Ramos (cell line): ENCODE results near the gene TTLL11.

Experiments
- in situ Hi-C: fragments of 300-500 bp; cut with MboI; formaldehyde crosslinking; loops from one replicate; pipeline ENCODE4 v1.14.3; 2022; ENCODE audit warnings: low sequenced_read_pairs; ENCODE audit not compliant: unreplicated experiment

Gene TTLL11

DNA sequence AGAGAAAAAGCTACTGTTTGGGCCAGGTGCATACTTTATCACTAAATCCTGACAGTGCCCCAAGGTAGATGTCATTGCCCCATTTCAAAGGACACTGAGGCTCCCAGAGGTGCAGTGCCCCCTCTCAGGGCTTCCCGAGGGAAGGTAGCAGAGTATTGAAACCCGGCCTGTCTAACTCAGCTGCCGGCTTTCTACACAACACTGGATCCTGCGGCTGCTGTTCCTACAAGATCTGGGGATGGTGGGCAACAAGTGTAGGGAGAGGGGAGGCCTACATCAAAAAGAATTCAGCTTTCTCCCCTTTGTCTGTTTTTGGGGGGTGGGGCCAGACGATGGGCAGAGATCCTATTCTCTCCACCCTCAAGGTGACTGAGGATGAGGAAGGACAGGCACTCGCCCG, 240.9 kb downstream of the TTLL11 start:
- in situ Hi-C loops: no loop called here

DNA sequence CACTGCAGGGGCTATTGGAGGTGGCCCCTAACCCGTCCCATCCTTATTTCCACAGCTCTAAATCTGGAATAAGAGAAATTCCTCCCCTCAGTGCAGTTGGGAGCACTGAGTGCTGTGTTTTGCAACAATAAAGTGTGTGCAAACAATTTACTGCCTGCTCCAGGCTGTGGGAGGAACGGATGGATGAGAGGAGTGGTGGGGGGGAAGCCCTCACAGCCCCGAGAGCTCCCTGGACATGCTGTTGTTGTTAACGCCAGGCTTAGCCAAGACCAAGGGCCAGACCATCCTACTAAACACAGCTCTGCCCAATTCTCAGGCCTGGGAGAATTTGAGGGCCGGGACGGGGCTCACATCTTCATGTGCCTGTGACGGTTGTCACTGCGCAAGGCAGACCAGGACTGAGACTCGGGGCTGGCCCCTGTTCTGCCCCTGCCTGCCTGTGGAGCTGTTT, 241.4 kb downstream of the TTLL11 start:
- in situ Hi-C loops: no loop called here

DNA sequence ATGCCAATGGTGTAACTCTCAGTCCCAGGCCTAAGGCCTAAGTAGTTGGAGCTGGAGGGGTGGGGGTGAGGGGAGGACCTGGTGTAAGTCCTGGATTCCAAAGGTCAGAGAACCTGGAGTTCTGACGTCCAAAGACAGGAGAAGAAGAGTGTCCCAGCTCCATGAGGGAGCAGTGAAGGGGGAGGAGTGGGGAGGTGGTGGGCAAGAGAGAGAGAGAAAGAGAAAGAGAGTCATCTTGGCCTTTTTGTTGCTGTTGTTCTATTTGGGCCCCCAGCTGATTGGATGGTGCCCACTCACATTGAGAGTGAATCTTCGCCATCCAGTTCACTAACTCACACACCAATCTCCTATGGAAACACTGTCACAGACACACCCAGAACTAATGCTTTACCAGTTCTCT, 242.7 kb downstream of the TTLL11 start:
- in situ Hi-C loops: no loop called here

DNA sequence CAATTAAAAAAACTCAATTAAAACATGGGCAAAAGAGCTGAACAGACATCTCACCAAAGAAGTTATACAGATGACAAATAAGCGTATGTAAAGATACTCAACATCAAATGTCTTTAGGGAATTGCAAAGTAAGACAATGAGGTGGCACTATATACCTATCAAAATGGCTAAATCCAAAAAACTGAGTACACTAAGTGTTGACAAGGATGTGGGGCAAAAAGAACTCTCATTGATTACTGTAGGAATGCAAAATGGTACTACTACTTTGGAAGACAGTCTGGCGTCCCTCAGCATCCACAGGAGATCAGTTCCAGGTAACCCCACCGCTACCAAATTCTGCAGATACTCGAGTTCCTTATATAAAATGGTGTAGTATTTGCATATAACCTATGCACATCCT, 243.6 kb downstream of the TTLL11 start:
- in situ Hi-C loops: no loop called here

DNA sequence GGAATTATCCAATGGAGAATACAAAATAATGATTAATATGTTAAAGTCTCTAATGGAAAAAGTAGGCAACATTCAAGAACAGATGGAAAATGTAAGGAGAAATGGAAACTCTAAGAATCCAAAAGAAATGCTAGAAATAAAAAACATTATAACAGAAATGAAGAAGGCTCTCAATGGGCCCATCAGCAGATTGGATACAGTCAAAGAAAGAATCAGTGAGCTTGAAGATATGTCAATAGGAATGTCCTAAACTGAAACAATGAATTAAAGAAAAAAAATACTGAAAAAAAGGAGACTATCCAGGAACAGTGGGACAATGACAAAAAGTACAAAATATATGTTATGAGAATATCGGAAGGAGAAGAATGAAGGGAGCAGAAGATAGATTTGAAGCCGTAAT, 248.5 kb downstream of the TTLL11 start:
- in situ Hi-C loops: no loop called here

DNA sequence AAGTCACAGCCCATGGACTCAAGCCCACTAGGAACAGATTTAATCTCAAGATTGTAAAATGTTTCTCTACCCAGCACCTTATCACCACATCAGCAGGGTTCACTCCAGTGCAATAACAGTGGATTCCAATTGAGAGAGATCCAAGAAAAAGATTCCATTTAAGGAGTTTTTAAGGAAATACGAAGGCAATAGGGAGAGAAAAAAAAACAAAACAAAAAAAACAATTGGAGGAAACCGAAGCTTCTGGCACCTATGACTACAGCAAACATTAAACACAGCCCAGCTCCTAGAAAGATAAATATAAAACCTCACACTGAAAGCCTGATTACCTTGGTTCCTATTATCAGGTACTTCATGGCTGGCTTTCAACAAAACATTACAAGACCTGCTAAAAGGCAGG, 249.0 kb downstream of the TTLL11 start:
- in situ Hi-C loops: no loop called here

DNA sequence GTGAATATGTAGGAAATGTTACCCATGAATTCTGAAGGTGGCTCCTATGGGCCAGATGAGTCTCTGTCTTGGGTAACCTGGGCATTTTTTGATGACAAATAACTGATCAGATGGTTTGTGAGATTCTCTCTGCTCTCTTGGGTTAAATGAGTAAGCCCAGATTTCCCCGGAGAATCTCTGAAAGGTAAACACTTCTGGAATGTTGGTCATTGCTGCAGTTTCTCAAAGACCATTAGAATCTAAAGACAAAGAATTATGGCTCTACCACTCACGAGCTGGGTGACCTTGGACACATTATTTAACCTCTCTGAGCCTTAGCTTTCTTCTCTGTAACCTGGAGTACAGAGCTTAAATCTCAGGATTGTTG, 250.5 kb downstream of the TTLL11 start:
- in situ Hi-C loops: no loop called here

DNA sequence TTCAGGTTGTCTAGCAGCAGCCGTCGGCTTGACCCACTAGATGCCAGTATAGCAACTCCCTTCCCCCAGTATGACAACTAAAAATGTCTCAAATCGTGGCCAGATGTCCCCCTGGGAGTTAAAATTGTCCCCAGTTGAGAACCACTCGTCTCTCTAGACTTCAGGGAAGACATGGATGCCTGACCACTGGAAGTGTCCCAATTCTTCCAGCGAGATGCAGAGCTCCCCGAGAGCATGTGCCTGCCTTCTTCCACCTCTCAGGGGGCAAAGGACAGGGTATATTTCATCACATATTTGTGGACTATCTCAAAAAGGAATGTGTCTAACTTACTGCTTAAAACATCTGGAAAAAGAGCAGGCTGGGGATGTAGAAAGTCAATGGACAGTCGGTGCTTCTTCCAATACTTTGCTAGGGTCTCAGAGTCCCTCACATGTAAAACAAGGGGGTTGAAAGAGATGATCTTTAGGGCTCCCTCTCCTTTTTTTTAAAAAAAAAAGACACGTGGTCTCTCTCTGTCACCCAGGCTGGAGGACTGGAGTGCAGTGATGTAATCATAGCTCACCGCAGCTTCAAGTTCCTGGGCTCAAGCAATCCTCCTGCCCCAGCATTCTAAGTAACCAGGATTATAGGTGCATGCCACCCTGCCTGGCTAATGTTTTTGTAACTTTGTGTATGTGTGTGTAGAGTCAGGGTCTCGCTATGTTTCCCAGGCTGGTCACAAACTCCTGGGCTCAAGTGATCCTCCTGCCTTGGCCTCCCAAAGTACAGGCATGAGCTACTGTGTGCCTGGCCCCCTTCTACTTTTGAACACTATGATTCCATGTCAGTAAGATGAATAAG, 251.1 kb downstream of the TTLL11 start:
- in situ Hi-C loops: no loop called here

DNA sequence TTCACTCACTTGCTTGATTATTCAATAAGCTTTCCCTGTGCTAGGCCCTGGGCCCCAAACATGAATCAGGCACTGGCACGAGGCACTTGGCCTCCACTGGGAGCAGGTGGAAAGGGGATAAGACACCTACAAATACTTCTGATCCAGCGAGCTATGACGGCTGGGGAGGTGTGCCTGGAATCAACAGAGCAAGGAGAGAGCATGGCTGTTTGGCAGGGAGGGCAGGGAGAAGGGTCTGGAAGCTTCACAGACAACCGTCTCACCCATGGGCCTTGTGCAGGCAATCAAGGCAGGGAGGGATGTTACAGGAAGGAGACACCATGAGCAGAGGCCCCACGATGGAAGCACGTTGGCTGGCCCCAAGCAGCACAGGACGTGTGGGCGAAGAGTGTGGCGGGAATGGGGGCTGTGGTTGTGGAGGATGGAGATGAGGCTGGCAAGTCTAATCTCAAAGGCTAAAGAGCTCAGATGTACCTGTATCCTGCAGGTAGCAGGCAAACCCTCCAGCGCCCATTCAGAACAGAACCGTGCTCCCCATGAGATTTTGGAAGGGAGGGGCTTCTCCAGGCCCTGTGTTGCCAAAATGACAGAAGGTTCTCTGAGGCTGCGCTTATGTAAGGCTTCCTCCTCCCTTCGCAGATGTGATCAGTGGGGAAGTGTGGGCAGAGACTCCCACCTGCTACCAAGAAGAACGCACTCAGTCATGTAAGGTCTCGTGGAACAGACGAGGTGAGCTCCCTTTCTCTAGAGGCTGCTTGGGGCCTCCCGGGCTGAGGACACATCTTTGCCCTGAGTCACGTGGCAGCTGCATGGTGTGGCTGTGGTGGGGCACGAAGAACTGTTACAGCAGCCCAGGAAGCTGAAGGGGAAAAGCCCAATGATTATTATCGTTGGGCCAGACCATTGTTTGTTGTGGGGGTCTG, 252.0 kb downstream of the TTLL11 start:
- in situ Hi-C loops: no loop called here

DNA sequence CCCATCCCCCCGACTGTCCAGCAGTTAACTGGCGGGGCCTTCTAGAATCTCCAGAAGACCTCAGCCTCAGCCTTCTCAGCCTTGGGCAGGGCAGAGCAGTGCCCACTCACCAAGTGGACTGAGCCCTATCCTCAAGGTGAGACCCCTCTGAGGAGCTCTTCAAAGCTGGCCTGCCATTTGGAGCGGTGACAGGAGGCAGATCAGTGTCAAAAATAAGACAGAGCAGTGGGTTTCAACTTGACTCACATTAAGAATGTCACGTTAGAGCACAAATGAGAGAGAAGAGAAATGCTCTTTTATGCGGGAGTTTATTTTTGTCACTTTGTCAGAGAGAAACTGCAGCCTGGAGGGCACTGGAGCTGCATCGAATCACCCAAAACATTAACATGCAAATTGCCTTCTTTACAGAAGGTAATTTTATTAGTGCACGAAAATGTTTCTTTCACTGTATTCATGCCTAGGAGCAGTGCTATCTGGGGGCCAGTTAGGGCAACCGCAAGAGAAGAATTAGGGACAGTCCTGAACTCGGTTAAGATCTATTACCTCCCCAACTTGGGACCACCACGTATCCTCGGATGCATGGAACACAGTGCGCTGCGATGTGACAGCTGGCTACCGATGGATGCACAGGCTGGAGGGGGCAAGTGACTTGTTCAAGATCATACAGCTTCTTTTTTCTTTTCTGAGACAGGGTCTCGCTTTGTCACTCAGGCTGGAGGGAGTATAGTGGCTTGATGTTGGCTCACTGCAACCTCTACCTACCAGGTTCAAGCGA, 253.2 kb downstream of the TTLL11 start:
- in situ Hi-C loops: no loop called here

DNA sequence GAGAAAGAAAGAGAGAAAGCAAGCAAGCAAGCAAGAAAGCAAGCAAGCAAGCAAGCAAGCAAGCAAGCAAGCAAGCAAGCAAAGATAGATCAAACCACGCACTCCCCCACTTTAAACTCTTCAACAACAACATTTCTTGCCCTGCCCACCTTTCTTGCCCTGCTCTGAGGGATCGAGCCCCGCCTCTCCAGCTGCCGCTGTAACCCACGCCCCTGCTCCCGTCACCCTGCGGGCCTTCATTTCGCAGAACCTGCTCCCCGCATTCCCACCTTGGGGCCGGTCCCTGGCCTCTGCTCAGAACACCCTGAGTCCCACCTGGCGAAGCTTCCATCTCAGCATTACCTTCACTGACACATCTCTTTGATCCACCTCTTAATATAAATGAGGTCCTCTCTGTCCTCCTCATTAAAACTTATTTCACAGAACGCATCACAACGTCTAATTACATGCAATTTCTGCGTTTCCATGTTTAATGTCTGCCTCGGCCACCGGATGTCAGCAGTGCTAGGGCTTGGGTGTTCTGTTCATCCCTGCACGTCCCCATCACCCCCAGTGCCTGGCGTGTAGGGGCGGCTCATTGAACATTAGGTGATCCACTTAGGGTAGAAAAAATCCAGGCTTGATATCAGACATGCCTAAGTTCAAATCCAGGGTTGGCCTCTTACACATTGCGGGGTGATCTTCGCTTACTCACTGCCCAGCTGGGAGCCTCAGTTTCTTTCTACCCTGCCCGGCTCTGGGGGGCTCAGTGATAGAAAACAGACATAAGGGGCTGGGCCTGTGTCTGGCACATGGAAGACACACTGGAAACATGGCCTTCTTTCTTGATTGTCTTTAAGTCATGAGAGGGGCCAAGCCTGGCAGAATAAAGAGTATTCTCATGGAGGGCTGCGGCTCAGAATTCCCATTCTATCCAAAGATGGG, 254.1 kb downstream of the TTLL11 start:
- in situ Hi-C loops: no loop called here

DNA sequence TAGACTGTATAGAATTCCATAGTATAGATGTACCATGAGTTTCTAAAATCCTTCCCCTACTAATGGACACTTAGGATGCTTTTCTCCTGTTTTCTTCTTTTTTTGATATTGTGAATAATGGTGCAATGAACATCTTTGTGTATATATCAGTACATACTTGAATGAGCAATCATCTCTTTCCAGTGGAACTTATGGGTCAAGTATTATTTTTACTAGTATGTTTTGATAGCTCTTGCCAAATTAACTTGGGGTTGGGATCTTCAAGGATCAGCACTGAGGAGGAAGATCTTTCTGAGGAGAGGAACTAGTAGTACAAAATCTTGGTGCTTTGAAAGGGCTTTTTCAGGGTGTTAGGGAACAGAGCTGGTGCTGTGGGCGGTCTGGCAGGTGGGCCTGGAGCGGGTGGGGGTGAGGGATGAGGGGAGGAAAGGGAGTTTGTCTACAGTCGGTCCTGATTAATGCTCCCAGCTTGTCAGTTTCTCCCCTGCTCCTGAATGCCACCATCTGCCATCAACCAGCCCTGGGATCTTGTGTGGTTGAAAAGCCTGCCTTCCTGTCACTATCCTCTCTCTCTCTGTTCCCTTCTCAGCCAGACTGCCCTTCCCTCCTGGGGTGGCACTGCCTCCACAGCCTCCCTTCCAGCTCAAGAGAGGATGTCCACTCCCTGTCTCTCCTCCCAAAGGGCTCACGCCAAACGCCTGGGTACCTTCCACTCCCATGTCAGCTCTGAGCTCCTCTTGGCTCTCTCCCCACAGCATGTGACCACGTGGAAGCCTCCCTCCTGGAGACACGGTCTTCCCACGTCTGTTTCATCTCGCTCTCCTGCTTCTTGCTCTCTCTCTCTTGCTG, 255.8 kb downstream of the TTLL11 start:
- in situ Hi-C loops: no loop called here

DNA sequence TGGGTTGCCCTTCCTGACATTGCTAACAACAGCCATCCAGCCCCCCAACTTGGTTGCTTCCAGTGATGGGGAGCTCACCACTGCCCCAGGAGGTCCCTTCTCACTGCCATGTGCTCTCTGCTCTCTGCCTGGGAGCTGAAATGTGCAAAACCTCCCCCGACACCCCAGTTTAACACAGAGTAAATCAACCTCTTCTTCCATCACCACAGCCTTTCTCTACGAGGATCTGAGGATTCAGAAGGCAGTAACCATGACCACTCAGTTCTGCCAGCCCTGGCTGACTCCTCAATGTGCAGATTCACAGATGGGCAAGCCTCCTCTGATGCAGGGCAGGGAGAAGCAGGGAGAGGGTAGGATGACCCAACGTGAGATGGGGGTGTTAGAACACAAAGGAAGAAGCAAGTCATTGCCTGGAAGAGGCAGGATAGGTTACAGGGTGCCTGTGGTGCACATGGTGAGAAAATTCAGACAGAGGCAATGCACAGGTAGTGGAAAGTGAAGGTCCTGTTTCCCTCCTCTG, 256.7 kb downstream of the TTLL11 start:
- in situ Hi-C loops: no loop called here

DNA sequence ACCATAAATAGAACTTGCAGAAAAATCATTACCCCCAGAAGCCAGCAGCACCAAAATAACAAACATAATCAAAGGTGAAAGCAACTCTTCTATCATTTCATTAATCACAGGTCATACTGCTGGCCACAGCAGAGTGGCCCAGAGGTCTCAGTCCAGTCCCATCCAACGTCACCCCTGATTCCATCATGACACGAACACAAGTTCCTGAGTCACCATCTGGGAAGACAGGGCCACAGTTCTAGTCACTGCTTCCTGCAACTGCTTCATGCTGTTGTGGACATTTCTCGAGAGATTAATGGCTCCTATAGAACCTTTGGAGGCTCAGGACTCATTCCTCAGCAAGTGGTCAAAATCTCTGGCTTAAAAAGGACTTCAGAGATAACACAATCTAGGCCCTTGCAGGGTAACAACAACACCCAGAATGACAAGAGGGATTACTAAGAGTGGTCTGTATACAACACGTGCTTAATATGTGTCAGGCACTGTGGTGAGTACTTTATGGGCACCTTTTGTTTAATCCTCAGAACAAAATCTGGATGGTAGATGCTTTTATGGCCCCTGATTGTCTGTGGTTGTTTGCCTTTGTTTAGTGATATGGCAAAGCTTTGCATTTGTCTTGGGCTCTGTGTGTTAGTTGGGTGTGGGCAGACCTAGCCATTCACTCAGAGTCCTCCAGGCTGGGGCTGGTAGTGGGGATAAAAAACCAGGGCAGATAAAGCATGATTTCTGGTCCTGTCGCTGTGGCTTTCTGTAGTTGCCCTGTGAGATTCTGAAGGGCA, 257.3 kb downstream of the TTLL11 start:
- in situ Hi-C loops: no loop called here

DNA sequence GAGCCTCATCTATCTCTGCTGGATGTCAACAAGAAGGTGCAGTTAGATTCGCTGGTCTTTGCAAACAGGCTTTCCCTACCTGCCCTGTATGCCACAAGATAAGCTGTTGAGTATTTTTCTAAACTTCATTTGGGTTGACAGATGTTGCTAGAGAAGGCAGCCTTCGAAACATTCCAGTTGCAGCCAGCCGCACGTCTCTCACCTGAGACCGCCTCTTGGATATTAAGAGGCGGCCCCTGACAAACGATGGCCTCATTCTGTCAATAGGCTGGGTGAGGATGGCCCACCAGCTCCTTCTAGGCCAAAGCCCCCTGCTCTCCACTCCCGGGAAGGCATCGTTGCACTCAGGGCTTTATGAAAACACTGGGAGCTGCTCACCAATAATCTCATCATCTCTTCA, 260.0 kb downstream of the TTLL11 start:
- in situ Hi-C loops: no loop called here

DNA sequence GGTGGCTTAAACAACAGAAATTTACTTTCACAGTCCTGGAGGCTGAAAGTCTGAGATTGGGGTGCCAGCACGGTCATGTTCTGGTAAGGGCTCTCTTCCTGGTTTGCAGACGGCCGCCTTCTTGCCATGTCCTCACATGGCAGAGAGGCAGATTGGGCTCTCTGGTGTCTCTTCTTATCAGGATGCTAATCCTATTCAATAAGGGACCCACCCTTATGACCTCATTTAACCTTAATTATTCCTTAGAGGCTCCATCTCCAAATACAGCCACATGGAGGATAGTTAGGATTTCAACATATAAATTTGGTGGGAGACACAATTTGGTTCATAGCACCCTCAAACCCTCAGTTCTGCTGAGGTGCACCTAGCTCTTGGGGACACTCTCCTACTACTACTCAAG, 261.2 kb downstream of the TTLL11 start:
- in situ Hi-C loops: no loop called here

DNA sequence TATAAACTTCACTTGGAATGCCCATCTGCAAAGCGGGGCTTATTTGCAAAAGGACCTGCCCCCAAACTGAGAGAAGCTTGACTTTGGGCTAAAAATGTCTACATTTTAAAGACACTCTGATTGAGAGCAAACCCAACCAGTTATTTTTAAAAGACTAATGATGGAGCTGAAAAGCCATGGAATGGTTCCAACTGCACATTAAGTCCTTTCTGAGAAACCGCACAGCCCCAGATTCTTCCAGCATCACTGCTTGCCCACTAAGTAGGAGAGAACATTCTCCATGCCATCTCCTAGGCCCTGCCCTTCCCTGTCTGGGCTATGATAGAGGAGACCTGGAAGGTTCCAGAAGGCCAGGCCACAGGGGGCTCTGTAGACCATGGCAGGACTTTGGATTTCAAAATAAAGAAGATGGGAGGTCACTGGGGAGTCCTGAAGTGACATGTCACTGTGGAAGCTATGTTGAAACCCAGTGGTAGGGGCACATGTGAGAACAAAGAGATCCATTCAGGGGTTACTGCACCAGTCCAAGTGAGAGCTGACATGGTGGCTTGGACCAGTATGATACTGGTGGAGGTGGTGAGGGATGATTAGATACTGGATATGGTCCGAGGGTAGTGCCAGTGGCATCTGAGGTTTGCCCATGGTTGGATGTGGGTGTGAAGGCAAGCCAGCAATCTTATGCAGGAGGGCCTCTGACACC, 262.5 kb downstream of the TTLL11 start:
- in situ Hi-C loops: no loop called here
